Measurements from ENCODE around the gene SMAD7. TPM values are rescaled to one million over a fixed set of nuclear protein-coding genes. Genes with fewer than 3 reads are reported as not detected.

Gene SMAD7
- total and polyA plus RNA-seq, 2 experiments from 2014 or later: 11.8 to 29.8 TPM

- Mint-ChIP-seq H3K36me3 (ENCODE audit: low read depth) (no peaks in the 10 kb centered on the region), H3K27ac (no peak overlapping the region), H3K4me3 (no peak overlapping the region), H3K4me1 (peaks cover 23% of the 10 kb centered on the region), H3K9me3 (peaks cover 2% of the 10 kb centered on the region; the same call in 2 of the 3 replicates), H3K27me3 (ENCODE audit: insufficient read depth, low read depth, poor library complexity) (peaks cover 18% of the 10 kb centered on the region)
- no peaks in the 10 kb centered on the region; the same call in 1 of the 2 replicates for H3K36me3 ChIP-seq (ENCODE audit: insufficient read depth)
- H4K20me1 ChIP-seq (replicated peaks; ENCODE audit: insufficient read depth): no peaks in the 10 kb centered on the region
- H3K4me2 ChIP-seq: no peak overlapping the region
- ATAC-seq (no peak), DNase-seq (ENCODE audit: low spot score) (no peak)
- no peaks in the 10 kb centered on the region for H3K79me2 ChIP-seq (replicated peaks; ENCODE audit: insufficient read depth)
- H2AFZ ChIP-seq: no peak overlapping the region
- no peak overlapping the region for H3K27ac ChIP-seq (ENCODE audit: low read depth)
- H3K27me3 ChIP-seq (ENCODE audit: insufficient read depth): no peaks in the 10 kb centered on the region
- peaks cover 6% of the 10 kb centered on the region; the same call in 1 of the 2 replicates for H3K9me2 ChIP-seq (ENCODE audit: insufficient read depth)
- H3K4me1 ChIP-seq (ENCODE audit: insufficient read depth): peaks cover 5% of the 10 kb centered on the region
- no peak for TF ChIP-seq CTCF (conservative IDR thresholded peaks at IDR 0.05; ENCODE audit: low read depth in 2 of 2)
- TF ChIP-seq, protein P1, sequence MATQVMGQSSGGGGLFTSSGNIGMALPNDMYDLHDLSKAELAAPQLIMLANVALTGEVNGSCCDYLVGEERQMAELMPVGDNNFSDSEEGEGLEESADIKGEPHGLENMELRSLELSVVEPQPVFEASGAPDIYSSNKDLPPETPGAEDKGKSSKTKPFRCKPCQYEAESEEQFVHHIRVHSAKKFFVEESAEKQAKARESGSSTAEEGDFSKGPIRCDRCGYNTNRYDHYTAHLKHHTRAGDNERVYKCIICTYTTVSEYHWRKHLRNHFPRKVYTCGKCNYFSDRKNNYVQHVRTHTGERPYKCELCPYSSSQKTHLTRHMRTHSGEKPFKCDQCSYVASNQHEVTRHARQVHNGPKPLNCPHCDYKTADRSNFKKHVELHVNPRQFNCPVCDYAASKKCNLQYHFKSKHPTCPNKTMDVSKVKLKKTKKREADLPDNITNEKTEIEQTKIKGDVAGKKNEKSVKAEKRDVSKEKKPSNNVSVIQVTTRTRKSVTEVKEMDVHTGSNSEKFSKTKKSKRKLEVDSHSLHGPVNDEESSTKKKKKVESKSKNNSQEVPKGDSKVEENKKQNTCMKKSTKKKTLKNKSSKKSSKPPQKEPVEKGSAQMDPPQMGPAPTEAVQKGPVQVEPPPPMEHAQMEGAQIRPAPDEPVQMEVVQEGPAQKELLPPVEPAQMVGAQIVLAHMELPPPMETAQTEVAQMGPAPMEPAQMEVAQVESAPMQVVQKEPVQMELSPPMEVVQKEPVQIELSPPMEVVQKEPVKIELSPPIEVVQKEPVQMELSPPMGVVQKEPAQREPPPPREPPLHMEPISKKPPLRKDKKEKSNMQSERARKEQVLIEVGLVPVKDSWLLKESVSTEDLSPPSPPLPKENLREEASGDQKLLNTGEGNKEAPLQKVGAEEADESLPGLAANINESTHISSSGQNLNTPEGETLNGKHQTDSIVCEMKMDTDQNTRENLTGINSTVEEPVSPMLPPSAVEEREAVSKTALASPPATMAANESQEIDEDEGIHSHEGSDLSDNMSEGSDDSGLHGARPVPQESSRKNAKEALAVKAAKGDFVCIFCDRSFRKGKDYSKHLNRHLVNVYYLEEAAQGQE (IDR thresholded peaks at IDR 0.05; ENCODE audit: unreplicated experiment): no peak
- TF ChIP-seq ZNF114 (CRISPR knock-in tag; IDR thresholded peaks at IDR 0.05): no peak
- TF ChIP-seq NANOG (IDR thresholded peaks at IDR 0.05; ENCODE audit: borderline replicate concordance): no peak
- no peak for TF ChIP-seq JUNB (IDR thresholded peaks at IDR 0.05; ENCODE audit: unreplicated experiment)
- TF ChIP-seq, protein P2, sequence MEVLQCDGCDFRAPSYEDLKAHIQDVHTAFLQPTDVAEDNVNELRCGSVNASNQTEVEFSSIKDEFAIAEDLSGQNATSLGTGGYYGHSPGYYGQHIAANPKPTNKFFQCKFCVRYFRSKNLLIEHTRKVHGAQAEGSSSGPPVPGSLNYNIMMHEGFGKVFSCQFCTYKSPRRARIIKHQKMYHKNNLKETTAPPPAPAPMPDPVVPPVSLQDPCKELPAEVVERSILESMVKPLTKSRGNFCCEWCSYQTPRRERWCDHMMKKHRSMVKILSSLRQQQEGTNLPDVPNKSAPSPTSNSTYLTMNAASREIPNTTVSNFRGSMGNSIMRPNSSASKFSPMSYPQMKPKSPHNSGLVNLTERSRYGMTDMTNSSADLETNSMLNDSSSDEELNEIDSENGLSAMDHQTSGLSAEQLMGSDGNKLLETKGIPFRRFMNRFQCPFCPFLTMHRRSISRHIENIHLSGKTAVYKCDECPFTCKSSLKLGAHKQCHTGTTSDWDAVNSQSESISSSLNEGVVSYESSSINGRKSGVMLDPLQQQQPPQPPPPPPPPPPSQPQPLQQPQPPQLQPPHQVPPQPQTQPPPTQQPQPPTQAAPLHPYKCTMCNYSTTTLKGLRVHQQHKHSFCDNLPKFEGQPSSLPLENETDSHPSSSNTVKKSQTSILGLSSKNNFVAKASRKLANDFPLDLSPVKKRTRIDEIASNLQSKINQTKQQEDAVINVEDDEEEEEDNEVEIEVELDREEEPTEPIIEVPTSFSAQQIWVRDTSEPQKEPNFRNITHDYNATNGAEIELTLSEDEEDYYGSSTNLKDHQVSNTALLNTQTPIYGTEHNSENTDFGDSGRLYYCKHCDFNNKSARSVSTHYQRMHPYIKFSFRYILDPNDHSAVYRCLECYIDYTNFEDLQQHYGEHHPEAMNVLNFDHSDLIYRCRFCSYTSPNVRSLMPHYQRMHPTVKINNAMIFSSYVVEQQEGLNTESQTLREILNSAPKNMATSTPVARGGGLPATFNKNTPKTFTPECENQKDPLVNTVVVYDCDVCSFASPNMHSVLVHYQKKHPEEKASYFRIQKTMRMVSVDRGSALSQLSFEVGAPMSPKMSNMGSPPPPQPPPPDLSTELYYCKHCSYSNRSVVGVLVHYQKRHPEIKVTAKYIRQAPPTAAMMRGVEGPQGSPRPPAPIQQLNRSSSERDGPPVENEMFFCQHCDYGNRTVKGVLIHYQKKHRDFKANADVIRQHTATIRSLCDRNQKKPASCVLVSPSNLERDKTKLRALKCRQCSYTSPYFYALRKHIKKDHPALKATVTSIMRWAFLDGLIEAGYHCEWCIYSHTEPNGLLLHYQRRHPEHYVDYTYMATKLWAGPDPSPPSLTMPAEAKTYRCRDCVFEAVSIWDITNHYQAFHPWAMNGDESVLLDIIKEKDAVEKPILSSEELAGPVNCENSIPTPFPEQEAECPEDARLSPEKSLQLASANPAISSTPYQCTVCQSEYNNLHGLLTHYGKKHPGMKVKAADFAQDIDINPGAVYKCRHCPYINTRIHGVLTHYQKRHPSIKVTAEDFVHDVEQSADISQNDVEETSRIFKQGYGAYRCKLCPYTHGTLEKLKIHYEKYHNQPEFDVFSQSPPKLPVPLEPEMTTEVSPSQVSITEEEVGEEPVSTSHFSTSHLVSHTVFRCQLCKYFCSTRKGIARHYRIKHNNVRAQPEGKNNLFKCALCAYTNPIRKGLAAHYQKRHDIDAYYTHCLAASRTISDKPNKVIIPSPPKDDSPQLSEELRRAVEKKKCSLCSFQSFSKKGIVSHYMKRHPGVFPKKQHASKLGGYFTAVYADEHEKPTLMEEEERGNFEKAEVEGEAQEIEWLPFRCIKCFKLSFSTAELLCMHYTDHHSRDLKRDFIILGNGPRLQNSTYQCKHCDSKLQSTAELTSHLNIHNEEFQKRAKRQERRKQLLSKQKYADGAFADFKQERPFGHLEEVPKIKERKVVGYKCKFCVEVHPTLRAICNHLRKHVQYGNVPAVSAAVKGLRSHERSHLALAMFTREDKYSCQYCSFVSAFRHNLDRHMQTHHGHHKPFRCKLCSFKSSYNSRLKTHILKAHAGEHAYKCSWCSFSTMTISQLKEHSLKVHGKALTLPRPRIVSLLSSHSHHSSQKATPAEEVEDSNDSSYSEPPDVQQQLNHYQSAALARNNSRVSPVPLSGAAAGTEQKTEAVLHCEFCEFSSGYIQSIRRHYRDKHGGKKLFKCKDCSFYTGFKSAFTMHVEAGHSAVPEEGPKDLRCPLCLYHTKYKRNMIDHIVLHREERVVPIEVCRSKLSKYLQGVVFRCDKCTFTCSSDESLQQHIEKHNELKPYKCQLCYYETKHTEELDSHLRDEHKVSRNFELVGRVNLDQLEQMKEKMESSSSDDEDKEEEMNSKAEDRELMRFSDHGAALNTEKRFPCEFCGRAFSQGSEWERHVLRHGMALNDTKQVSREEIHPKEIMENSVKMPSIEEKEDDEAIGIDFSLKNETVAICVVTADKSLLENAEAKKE (CRISPR knock-in tag; IDR thresholded peaks at IDR 0.05): no peak
- TF ChIP-seq EZH2 (IDR thresholded peaks at IDR 0.05; ENCODE audit: low read depth, unreplicated experiment): no peak
- no peak for TF ChIP-seq CREB1 (CRISPR knock-in tag; IDR thresholded peaks at IDR 0.05; ENCODE audit: low read depth)
- no peak for TF ChIP-seq POLR2AphosphoS5 (IDR thresholded peaks at IDR 0.05; ENCODE audit: low read depth)
- TF ChIP-seq STAT1 (IDR thresholded peaks at IDR 0.05; ENCODE audit: unreplicated experiment): no peak
- no peak for TF ChIP-seq EZH2phosphoT487 (IDR thresholded peaks at IDR 0.05; ENCODE audit: unreplicated experiment)
- TF ChIP-seq, protein P3, sequence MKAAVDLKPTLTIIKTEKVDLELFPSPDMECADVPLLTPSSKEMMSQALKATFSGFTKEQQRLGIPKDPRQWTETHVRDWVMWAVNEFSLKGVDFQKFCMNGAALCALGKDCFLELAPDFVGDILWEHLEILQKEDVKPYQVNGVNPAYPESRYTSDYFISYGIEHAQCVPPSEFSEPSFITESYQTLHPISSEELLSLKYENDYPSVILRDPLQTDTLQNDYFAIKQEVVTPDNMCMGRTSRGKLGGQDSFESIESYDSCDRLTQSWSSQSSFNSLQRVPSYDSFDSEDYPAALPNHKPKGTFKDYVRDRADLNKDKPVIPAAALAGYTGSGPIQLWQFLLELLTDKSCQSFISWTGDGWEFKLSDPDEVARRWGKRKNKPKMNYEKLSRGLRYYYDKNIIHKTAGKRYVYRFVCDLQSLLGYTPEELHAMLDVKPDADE (IDR thresholded peaks at IDR 0.05): no peak
- TF ChIP-seq ZNF331 (CRISPR knock-in tag; IDR thresholded peaks at IDR 0.05; ENCODE audit: low read depth): no peak
- no peaks in the 10 kb centered on the region for H3F3A ChIP-seq (replicated peaks; ENCODE audit: low read depth)
- H3K4me3 ChIP-seq: no peak overlapping the region
Observed at GRCh38 chr18:48877941-48878340, 72.8 kb downstream of the SMAD7 start.
